Measurements from ENCODE around the gene ADCY5.

The ADCY5 gene

DNA sequence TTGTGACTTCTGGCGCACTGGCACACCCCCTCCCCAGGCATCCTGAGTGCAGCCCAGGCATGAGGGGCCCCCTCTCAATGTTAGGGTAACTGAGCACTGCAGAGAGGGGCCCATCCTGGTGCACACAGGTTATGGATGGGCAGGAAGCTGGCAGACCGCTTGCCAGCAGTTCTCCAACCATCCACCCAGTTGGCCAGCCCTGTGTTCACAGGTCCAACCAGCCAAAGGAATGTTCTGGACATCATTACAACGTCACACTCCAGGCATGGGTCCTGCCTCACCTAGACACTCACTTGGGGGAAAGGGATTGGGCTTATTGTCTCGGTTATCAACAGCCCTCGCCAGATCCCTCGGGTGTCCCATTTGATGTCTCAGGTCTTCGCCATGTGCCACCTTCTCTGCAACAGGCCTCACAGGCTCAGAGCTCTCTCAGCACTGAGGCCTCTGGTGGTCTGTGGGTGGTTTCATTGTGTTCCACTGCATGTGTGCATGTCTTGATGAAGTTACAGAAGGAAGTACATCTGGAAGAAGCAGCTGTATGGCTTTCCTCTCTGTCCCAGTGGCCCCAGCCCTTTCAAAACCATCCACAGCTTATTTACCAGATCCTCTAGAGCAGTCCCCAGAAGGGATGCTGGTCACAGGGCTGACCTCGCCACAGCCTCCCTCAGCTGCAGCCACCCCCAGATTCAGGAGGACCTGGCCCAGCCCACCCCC is 23.7 kb downstream of the ADCY5 start:
- FAIRE-seq = no peak

DNA sequence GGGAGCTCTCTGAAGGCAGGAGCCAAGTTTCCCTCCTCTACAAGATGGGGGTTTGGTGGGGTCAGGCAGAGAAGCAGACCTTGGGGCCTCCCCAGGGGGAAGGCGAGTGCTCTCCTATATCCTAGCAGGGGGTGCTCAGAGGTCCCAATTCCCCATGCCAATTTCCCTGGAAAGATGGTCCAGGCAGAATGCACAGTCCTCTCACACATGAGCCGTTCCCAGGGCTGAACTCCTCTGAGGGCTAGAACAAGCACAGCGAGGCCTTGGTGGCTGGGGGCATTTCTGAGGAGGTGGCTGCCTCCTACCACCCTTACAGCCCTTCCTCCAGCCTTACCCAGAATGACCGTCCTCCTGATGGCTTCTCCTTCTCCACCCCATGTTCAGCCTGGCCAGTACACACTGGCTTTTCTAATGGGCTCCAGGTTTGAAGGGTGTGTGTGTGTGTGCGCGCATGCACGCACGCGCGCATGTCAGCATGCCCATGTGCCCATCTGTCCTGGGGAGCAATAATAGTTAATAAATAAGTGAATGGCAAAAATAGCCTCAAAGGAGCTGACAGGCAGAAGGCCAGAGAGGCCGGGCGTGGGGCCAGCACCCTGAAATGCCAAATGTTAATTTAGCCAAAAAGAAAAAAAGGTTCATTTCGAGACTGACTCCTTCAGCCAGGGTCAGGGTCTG is 24.4 kb downstream of the ADCY5 start:
- no peak for FAIRE-seq

- FAIRE-seq = no peak
Observed at GRCh38 chr3:123423806-123424205, 25.1 kb downstream of the ADCY5 start.

DNA sequence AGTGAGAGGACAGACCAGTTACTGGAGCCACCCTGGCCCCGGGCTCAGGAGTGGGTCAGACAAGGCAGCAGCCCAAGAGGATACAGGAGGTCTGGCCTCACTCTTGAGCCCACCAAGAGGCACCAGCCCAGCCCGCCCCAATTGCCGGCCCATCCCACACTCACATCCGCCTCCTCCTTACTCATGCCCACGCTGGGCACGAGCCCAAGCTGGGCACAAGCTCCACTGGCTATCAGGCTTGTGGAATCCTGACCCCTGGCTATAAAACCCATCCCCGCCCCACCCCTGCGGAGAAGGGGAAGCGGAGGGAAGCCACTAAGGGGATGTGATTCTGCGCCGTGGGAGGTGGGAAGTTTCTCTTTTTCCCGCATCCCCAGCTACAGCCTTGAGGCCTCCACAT is 25.9 kb downstream of the ADCY5 start:
- no peak for FAIRE-seq

DNA sequence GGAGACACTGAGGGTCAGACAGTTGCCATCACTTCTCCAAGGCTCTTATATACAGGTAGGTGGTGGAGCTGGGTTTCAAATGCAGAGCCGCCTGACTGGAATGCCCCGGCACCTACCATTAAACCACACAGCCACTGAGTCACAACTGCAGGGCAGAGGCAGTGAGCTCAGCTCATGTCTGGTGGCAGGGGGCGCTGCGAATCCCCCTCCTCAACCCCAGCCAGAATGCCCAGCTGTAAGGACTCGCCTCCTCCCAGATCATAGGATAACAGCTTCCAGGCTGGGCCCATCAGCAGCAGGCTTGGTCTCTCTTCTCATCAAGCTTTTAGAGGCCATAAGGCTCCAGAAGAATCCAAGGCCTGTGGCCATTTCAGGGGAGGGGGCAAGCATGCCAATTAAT is 26.4 kb downstream of the ADCY5 start:
- FAIRE-seq = no peak

DNA sequence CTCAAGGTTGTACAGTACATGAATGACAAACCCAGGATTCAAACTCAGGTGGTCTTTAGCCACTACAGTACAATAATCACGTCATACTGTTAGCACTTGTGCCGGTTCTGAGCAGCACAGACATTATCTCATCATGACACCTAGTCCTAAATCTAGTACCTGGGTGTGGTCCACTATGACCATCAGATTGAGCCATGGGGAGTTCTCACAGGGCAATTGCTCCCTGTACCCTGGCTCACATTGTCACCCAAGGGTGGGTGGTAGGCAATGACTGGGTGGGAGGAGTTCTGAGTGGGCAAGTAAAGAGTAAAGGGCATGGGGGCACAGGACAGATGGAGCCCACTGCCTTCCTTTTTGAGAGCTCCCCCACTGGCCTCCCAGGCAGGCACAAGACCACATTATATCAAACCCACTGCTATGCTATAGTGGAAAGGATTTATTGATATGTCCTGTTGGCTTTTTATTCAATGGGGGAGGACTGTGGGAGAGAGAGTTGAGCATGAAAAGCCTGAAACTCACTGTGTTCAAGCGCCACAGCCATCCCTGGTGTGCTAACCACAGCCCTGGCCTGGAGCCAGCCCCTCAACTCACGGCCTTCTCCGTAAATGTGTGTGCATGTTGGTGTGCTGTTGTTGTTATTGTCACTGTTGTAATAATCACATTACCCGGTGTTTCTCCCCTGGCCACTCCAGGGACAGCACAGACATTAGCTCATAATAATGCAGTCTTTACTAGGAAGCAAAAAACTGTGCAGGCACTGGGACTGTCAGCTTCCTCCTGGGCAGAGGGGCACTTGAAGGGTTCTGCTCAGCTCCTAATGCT is 27.3 kb downstream of the ADCY5 start:
- FAIRE-seq = no peak

DNA sequence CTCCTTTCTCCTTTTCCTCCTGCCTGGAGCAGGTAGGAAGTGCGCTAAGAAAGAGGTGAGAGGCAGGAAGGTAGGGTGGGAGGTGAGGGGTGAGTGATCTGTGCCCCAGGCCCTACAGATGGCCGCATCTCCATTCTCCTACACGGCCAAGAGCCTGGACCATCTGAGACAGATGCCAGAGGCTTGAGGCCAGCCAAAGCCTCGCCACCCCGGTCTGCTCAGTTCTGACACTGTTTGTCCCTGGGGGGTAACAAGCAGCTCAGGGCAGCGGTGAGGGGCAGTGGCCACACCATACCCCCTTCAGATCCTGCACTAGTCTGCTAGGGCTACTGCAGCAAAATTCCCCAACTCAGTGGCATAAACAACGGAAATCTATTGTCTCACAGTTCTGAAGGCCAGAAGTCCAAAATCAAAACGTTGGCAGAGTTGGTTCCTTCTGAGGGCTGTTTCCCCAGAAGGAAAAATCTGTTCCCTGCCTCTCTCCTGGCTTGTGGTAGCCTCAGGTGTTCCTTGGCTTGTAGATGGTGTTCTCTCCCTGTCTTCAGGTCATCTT is 28.4 kb downstream of the ADCY5 start:
- no peak for FAIRE-seq

- FAIRE-seq = no peak
Observed at GRCh38 chr3:123419850-123420297, 29.0 kb downstream of the ADCY5 start.

DNA sequence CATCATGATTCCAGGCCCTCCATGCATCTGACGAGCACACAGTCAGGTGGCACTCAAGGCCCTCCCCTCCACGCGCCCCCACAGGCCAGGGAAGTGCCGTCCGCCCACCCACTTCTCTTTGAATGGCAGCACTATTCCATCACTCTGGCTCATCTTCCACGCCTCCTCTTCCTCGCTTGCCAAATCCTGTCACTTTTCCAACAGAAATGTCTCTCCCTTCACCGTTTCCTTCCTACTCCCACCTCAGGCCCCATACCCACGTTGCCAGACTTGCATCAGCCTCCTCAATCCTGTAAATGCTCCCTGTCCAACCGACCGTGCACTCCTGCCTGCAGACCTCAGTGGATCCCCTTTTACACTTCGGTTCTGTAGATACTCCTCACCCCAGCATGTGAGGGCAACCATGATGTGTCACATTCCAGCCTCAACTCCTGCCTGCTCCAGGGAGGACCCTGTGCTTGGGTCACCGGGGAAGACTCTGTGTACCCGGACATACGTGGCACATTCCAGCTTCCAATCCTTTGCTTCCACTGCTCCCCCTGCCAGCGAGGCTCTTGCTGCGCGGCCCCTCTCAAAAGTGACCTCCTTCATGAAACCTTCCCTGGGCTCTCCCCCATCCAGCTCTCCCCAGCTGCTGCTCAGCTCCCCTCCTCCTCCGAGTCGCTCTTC is 29.6 kb downstream of the ADCY5 start:
- no peak for FAIRE-seq

DNA sequence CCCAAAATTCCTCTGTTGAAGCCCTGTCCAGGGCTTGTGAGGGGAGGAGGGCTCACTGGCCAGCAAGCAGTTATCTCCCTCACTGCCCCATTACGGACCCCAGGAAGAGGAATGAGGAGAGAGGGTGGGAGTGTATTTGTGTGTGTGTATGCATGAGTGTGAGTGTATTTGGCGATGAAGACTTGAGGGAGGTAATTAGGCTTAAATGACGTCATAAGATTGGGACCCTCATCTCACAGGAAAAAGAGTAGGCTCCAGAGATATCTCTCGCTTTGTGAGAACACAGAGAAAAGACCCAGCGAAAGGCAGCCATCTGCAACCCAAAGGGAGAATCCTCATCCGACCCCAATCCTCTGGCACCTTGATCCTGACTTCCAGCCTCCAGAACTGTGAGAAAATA is 32.2 kb downstream of the ADCY5 start:
- FAIRE-seq = no peak

- no peak for FAIRE-seq
Observed at GRCh38 chr3:123416173-123416572, 32.7 kb downstream of the ADCY5 start.

DNA sequence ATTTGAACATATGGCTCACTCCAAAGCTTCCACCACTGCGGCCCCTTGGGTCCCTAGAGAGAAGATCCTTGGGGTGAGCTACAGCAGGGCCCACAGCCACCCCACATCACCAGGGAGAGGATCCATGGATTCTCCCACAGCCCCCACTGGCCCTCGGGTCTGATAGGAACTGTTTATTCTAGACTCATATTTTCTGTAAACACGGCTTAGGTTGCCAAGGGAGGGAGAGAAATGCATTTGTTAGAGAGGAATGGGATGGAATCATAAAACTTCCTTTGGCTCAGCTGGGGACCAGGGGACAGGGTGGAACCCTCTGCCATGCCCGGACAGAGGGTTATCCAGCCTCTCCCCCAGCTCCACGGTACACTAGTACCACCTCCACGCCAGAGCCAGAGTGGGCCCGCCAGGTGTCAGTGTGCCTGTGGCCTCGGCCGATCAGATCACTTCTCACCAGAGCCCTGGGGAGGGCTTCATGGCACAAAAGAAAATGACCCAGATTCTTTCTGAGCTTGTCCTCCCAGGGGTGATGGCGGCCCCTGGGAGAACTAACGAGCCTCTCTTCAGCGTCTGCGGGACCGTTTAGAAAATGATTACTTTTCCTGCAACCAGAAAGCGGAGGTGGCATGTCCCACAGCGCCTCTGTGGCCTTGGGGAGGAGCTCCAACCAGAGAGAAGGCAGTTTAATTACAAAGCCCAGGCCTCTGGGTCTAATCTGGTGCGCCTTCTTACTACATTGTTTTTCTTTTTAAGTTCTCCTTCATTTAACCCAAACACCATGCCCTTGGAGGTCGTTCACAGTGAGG is 33.7 kb downstream of the ADCY5 start:
- no peak for FAIRE-seq

GRCh38 chr3:123412811-123413604 is 35.9 kb downstream of the ADCY5 start:
- FAIRE-seq = no peak

DNA sequence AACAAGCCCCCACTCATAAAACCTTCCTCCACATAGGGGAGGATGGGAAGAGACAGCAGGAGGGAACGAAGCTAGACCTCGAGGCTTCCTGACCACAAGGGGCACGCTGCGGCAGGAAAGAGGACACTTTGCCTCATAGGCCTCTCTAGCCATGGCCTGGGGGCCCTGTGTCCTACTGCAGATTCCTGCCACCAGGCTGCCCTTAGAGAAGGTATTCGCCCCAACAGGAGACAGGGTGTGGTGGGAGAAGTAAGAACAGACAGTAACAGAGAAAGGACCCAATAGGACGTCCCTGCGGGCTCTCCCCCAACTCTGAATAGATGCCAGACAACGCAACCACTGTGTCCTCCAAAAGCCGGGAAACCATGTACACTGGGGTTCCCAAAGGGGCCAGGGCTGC is 36.8 kb downstream of the ADCY5 start:
- FAIRE-seq = no peak

- FAIRE-seq = no peak
Observed at GRCh38 chr3:123411340-123412040, 37.4 kb downstream of the ADCY5 start.

GRCh38 chr3:123410149-123410515 is 38.8 kb downstream of the ADCY5 start:
- FAIRE-seq = no peak

- FAIRE-seq = no peak
Observed at GRCh38 chr3:123409443-123410148, 39.3 kb downstream of the ADCY5 start.

DNA sequence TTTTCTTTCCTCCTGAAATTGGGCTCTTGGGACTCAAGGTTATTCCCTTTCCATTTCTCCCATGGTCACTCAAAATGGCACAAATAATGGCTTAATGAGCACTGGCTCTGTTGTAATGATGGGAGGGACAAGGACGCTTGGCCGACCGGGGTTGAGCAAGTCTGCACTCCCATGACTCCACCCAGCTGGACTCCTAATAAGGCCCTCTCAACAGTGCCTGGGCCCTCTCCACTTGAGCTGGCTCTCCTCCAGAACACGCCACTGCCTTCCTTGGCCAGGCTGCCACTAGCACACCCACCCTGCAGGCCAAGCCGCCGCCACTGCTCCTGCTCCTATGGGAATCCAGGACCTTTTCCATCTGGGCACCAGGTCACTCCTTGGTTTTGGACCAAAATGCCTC is 42.3 kb downstream of the ADCY5 start:
- no peak for FAIRE-seq

DNA sequence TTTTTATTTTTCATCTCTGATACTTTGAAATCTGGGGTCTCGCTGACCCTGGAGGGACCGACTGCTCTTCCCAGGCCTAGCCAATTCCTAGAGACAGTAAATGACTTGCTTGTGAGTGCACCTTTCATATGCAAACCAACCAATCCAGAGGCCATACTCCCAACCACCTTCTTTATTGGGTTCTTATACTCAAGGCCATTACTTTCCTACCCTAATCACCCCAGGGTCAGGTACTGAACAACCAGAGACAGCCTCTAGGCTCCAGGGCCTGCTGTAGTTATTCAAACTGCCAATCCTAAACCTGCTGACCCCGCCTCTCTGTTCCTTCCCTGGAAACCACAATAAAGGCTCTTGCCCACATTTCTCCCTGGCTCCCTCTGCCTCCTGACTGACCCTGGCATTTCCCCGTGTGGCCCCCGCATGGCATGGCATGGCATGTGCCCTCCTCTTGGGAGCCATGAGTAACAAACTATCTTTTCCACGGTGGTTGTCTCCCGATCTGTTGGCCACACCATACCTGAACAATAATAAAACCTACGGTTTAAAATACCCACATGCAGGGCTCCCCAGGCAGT is 42.9 kb downstream of the ADCY5 start:
- no peak for FAIRE-seq

- FAIRE-seq = no peak
Observed at GRCh38 chr3:123405021-123405420, 43.9 kb downstream of the ADCY5 start.
